Measurements from ENCODE around the gene RRBP1. TPM values are rescaled to one million over a fixed set of nuclear protein-coding genes. Genes with fewer than 3 reads are reported as not detected.
A peak's percentile ranks its signal among the peaks of the same experiment; 100 is the strongest.

RRBP1 gene
- total RNA-seq, 1 donor from 2014 or later, result 222 TPM

DNA sequence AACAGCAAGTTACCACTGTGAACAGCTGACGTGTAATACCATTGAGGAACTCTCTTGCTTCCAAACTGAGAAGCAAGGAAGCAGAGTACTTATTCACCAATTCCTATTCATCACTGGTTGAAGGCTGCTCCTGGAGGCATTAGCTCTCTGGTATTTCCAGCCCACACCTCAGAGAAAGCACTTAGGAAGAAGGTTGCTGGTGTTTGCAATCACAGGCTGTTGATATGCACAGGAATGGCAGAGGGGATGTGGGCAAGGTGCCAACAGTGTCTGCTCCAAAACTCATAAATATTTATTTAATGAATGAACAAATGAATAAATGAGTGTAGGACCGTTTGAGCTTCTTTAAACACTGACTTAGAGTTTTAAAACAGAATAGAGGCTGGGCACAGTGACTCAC lies 6.9 kb upstream of the RRBP1 start:
- H3K9me3 Mint-ChIP-seq (ENCODE audit: low read depth), result peaks cover 31% of the 10 kb centered on the region
- H3K27ac Mint-ChIP-seq, result no peak overlapping the region
- H3K27me3 Mint-ChIP-seq, result peaks cover 14% of the 10 kb centered on the region
- no peak overlapping the region for H3K4me3 Mint-ChIP-seq (ENCODE audit: low read depth)
- no peak for DNase-seq (ENCODE audit: low spot score, unreplicated experiment)
- peaks cover 3% of the 10 kb centered on the region for H3K36me3 Mint-ChIP-seq (ENCODE audit: insufficient read depth)
- H3K4me1 Mint-ChIP-seq (ENCODE audit: low read depth), result peaks cover 20% of the 10 kb centered on the region
- TF ChIP-seq, protein P1, sequence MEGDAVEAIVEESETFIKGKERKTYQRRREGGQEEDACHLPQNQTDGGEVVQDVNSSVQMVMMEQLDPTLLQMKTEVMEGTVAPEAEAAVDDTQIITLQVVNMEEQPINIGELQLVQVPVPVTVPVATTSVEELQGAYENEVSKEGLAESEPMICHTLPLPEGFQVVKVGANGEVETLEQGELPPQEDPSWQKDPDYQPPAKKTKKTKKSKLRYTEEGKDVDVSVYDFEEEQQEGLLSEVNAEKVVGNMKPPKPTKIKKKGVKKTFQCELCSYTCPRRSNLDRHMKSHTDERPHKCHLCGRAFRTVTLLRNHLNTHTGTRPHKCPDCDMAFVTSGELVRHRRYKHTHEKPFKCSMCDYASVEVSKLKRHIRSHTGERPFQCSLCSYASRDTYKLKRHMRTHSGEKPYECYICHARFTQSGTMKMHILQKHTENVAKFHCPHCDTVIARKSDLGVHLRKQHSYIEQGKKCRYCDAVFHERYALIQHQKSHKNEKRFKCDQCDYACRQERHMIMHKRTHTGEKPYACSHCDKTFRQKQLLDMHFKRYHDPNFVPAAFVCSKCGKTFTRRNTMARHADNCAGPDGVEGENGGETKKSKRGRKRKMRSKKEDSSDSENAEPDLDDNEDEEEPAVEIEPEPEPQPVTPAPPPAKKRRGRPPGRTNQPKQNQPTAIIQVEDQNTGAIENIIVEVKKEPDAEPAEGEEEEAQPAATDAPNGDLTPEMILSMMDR (IDR thresholded peaks at IDR 0.05; ENCODE audit: unreplicated experiment), result no peak

DNA sequence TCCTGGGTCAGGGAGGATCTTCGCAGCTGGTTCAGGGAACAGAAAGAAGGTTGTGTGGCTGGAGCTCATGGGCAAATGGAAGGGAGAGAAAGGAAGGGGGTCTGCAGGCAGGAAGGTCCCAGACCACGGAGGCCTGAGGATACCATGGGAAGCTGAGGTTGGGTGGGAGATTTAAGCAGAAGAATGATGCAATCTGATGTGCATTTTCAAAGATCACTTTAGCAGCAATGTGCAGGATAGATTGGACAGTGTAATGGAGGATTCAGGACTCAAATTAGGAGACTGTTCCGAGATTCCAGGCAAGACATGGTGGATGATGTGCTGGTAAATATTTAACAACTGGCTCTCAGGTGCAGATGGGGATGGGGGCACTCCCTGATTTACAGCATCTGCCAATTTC lies 5.8 kb upstream of the RRBP1 start:
- no peak for DNase-seq (ENCODE audit: low spot score, unreplicated experiment)
- TF ChIP-seq, protein P1 (IDR thresholded peaks at IDR 0.05; ENCODE audit: unreplicated experiment), result no peak
- H3K27ac Mint-ChIP-seq, result no peak overlapping the region
- H3K27me3 Mint-ChIP-seq, result peaks cover 14% of the 10 kb centered on the region
- no peak overlapping the region for H3K4me3 Mint-ChIP-seq (ENCODE audit: low read depth)
- peaks cover 29% of the 10 kb centered on the region for H3K9me3 Mint-ChIP-seq (ENCODE audit: low read depth)
- peaks cover 18% of the 10 kb centered on the region for H3K4me1 Mint-ChIP-seq (ENCODE audit: low read depth)
- peaks cover 2% of the 10 kb centered on the region for H3K36me3 Mint-ChIP-seq (ENCODE audit: insufficient read depth)

- Mint-ChIP-seq H3K4me1 (ENCODE audit: low read depth) (peaks cover 24% of the 10 kb centered on the region), H3K27me3 (peaks cover 14% of the 10 kb centered on the region), H3K27ac (no peak overlapping the region), H3K36me3 (ENCODE audit: insufficient read depth) (peaks cover 2% of the 10 kb centered on the region), H3K9me3 (ENCODE audit: low read depth) (peaks cover 19% of the 10 kb centered on the region), H3K4me3 (ENCODE audit: low read depth) (no peak overlapping the region)
- TF ChIP-seq, protein P1 (IDR thresholded peaks at IDR 0.05; ENCODE audit: unreplicated experiment), result no peak
- DNase-seq (ENCODE audit: low spot score, unreplicated experiment), result no peak
Measured at GRCh38 chr20:17685168-17685567, 3.1 kb upstream of the RRBP1 start.

DNA sequence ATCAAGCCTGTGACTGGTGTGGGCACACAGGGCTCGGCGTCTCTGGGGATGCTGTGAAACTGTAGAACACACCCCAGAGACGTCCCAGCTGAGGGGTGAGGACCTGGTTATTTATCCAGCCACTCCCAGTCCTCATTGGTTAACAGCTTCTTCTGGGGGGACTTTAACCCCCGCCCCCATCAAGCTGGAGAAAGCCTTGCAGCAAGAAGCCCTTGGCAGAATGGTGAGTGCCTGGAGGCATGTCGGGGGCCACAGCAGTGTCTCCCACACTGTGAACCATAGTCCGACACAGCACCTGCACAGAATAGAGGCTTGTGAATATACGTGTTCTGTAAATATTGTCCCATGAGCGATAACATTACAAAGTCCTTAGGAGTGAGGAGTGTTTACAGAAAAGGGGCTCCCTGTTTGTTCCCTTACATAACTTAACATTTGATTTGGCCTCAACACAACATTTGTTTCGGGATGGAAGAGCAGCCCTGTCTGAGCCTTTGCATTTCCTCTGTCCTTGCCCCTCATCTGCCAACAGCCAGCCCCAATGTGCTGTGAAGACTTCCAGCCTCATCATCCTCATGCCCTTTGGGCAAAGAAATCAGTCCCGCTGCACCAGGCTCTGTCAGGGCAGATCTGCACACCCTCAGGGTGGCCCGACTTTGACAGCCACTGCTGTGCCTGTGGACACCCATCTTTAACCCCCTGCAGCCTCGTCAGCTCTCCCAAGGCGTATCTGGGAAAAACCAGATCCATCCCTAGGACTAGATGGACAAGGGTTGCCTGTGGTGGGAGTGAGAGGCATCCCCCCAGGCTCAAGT lies 2.2 kb upstream of the RRBP1 start:
- no peak overlapping the region for H3K27ac Mint-ChIP-seq
- peaks cover 32% of the 10 kb centered on the region for H3K4me1 Mint-ChIP-seq (ENCODE audit: low read depth)
- peak overlapping the region; percentile 38 for H3K4me3 Mint-ChIP-seq (ENCODE audit: low read depth)

DNA sequence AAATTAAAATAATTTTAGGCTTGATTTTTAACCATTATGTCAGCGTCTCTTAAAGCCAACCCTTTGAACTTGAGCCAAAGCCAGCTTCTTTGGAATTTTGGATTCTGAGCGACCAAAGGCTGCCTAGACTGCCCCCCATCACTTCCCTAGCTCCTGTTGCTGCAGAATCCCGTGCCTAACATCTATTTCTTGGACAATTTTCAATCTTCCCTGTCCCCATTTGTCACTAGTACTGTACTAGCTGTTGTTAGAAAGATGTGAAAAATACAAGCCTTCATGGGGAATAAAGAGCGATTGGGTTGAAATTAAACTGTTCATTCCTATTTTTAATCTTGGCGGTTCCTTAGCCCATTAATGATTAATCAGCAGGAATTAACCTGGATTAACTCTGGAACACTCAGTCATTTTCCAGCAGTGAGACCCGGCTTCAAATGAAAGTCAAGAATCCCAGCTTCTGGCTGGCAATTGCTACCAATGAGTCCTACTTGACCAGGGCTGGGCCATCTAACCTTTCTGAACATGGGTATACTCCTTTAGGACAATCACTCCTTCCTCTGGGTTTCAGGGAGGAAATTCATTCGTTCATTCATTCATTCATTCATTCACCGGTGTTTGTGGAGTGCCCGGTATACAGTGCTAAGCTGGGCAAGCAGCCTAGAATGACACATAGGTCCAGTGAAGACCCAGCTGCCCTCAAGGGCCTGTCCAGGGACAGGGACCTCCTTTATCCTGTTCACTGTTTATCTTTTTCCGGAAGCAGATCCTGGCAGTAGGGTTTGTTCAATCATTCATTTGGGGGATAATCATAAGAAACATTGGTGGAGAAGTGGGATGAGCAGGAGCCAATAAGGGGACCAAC lies 1.4 kb upstream of the RRBP1 start:
- peak overlapping the region; percentile 74 for H3K4me3 Mint-ChIP-seq (ENCODE audit: low read depth)
- no peak overlapping the region for H3K27ac Mint-ChIP-seq
- TF ChIP-seq, protein P1 (IDR thresholded peaks at IDR 0.05; ENCODE audit: unreplicated experiment), result no peak
- H3K36me3 Mint-ChIP-seq (ENCODE audit: insufficient read depth), result peaks cover 7% of the 10 kb centered on the region
- H3K27me3 Mint-ChIP-seq, result peaks cover 14% of the 10 kb centered on the region
- peaks cover 18% of the 10 kb centered on the region for H3K9me3 Mint-ChIP-seq (ENCODE audit: low read depth)
- DNase-seq (ENCODE audit: low spot score, unreplicated experiment), result no peak
- peaks cover 38% of the 10 kb centered on the region for H3K4me1 Mint-ChIP-seq (ENCODE audit: low read depth)

More for the DNA sequence above, 2.2 kb upstream of the RRBP1 start:
- Mint-ChIP-seq H3K9me3 (ENCODE audit: low read depth) (peaks cover 18% of the 10 kb centered on the region), H3K36me3 (ENCODE audit: insufficient read depth) (peaks cover 4% of the 10 kb centered on the region), H3K27me3 (peaks cover 14% of the 10 kb centered on the region)
- DNase-seq (ENCODE audit: low spot score, unreplicated experiment), result no peak
- TF ChIP-seq, protein P1 (IDR thresholded peaks at IDR 0.05; ENCODE audit: unreplicated experiment), result no peak
